Hepatocyte (in vitro differentiated cells): ENCODE data around the gene EXOC7.

Source experiments
- CTCF ChIP-seq: fragments of 200-600 bp; sonication (generic); IDR thresholded peaks from 2 replicates; pipeline ENCODE4 v1.5.1; 2016; ENCODE audit warnings: antibody characterized with exemption, mild to moderate bottlenecking; ENCODE audit not compliant: poor library complexity
- EZH2 ChIP-seq: fragments of 200-600 bp; sonication (generic); IDR thresholded peaks from 2 replicates; pipeline ENCODE4 v1.6.1; 2016; ENCODE audit warnings: antibody characterized with exemption, mild to moderate bottlenecking, borderline replicate concordance
- EZH2phosphoT487 ChIP-seq: fragments of 200-600 bp; sonication (generic); IDR thresholded peaks from one replicate; pipeline ENCODE4 v1.6.1; 2018; ENCODE audit warnings: antibody characterized with exemption, mild to moderate bottlenecking, low read depth, moderate library complexity; ENCODE audit not compliant: unreplicated experiment, severe bottlenecking

GRCh38 chr17:76146053-76146851 lies 42.7 kb upstream of the EXOC7 start:
- TF ChIP-seq CTCF (no peak), EZH2 (no peak), EZH2phosphoT487 (no peak)
